ENCODE results near the gene NEURL4.
"Not testable (repeated sequence)": the region's sequence is repeated elsewhere in the genome, so short reads cannot be mapped to it uniquely, and the experiment has no call there.

The NEURL4 gene

GRCh38 chr17:7346761-7347614 is 17.9 kb upstream of the NEURL4 start:
- no peak for DNase-seq

- DNase-seq, result no peak
These were observed 14.1 kb upstream of the NEURL4 start for GRCh38 chr17:7343250-7343649.

GRCh38 chr17:7341842-7342241 is 12.7 kb upstream of the NEURL4 start:
- DNase-seq, result no peak

GRCh38 chr17:7340179-7340578 is 11.0 kb upstream of the NEURL4 start:
- no peak for DNase-seq

- not testable (repeated sequence) for DNase-seq
These were observed 8.5 kb upstream of the NEURL4 start for GRCh38 chr17:7337600-7337999.

- DNase-seq, result peak; percentile 12
These were observed 7.4 kb upstream of the NEURL4 start, which contains the start of gene ACAP1 for GRCh38 chr17:7336240-7337175. TSS of gene ACAP1 (plus strand) at chr17:7336529. CDS start at chr17:7336735, 206 bp downstream.

- not testable (repeated sequence) for DNase-seq
These were observed 6.6 kb upstream of the NEURL4 start for GRCh38 chr17:7335765-7336164.

GRCh38 chr17:7334938-7335538 is 5.9 kb upstream of the NEURL4 start:
- DNase-seq, result no peak

GRCh38 chr17:7332600-7333069 is 3.5 kb upstream of the NEURL4 start:
- DNase-seq, result not testable (repeated sequence)

- no peak for DNase-seq
These were observed 3.0 kb upstream of the NEURL4 start for GRCh38 chr17:7332111-7332510.

GRCh38 chr17:7330638-7331015 is 1.5 kb upstream of the NEURL4 start:
- no peak for DNase-seq

- peak; percentile 17 for DNase-seq
These were observed 982 bp upstream of the NEURL4 start for GRCh38 chr17:7329997-7330637.

- peak; percentile 82 for DNase-seq
These were observed 350 bp upstream of the NEURL4 start for GRCh38 chr17:7329374-7329996.

- DNase-seq, result no peak
These were observed 1.1 kb downstream of the NEURL4 start for GRCh38 chr17:7328009-7328408.

GRCh38 chr17:7327501-7327900 is 1.6 kb downstream of the NEURL4 start:
- DNase-seq, result no peak

- no peak for DNase-seq
These were observed 2.1 kb downstream of the NEURL4 start for GRCh38 chr17:7327056-7327455.

- no peak for DNase-seq
These were observed 2.9 kb downstream of the NEURL4 start for GRCh38 chr17:7326186-7326585.

- no peak for DNase-seq
These were observed 4.1 kb downstream of the NEURL4 start for GRCh38 chr17:7325031-7325528.

GRCh38 chr17:7324438-7324779 is 4.7 kb downstream of the NEURL4 start:
- DNase-seq, result no peak

GRCh38 chr17:7323731-7324437 is 5.3 kb downstream of the NEURL4 start:
- DNase-seq, result no peak

- no peak for DNase-seq
These were observed 6.5 kb downstream of the NEURL4 start for GRCh38 chr17:7322520-7323194.
